ENCODE results near the gene PEX1. TPM values are rescaled to one million over a fixed set of nuclear protein-coding genes. Genes with fewer than 3 reads are reported as not detected.
"Not testable (repeated sequence)": the region's sequence is repeated elsewhere in the genome, so short reads cannot be mapped to it uniquely, and the experiment has no call there.

Gene PEX1
- total and polyA plus RNA-seq, 2 experiments from 2014 or later: 20.8 to 25.9 TPM

GRCh38 chr7:92478095-92478494 is 50.2 kb downstream of the PEX1 start:
- H3K4me1 ChIP-seq (ENCODE audit: low read depth): no peaks in the 10 kb centered on the region
- no peak overlapping the region for H3K27ac ChIP-seq
- H3K27me3 ChIP-seq: no peaks in the 10 kb centered on the region
- H3K9me3 ChIP-seq (ENCODE audit: low read depth): no peaks in the 10 kb centered on the region
- H3K4me3 ChIP-seq: no peak overlapping the region
- TF ChIP-seq CTCF (IDR thresholded peaks at IDR 0.05; ENCODE audit: low read depth, low read length): no peak
- DNase-seq (ENCODE audit: low read depth in 1 of 2, low spot score in 1 of 2): no peak
- no peaks in the 10 kb centered on the region for H3K36me3 ChIP-seq

GRCh38 chr7:92477681-92478080 is 50.6 kb downstream of the PEX1 start, which contains the start of gene ERVW-1:
Gene ERVW-1, minus strand, starts transcription at chr7:92477946. Its CDS starts 7,565 bp downstream, at chr7:92470381.
- H3K4me1 ChIP-seq (ENCODE audit: low read depth); H3K36me3 ChIP-seq; H3K9me3 ChIP-seq (ENCODE audit: low read depth); H3K27me3 ChIP-seq; DNase-seq (ENCODE audit: low read depth in 1 of 2, low spot score in 1 of 2); H3K4me3 ChIP-seq; H3K27ac ChIP-seq: not testable (repeated sequence)

- not testable (repeated sequence) for H3K4me3 ChIP-seq
Observed at GRCh38 chr7:92475851-92476590, 52.3 kb downstream of the PEX1 start.

GRCh38 chr7:92475261-92475770 is 53.0 kb downstream of the PEX1 start:
- H3K9me3 ChIP-seq (ENCODE audit: low read depth); H3K27ac ChIP-seq; H3K4me3 ChIP-seq; H3K4me1 ChIP-seq (ENCODE audit: low read depth); DNase-seq (ENCODE audit: low read depth in 1 of 2, low spot score in 1 of 2); H3K36me3 ChIP-seq; H3K27me3 ChIP-seq: not testable (repeated sequence)

More at GRCh38 chr7:92475851-92476590, 52.3 kb downstream of the PEX1 start:
- H3K27ac ChIP-seq; H3K27me3 ChIP-seq; DNase-seq (ENCODE audit: low read depth in 1 of 2, low spot score in 1 of 2); H3K4me1 ChIP-seq (ENCODE audit: low read depth); H3K9me3 ChIP-seq (ENCODE audit: low read depth); H3K36me3 ChIP-seq: not testable (repeated sequence)

- not testable (repeated sequence) for DNase-seq (ENCODE audit: low read depth in 1 of 2, low spot score in 1 of 2); H3K4me1 ChIP-seq (ENCODE audit: low read depth); H3K36me3 ChIP-seq; H3K27ac ChIP-seq; H3K27me3 ChIP-seq; H3K4me3 ChIP-seq; H3K9me3 ChIP-seq (ENCODE audit: low read depth)
Observed at GRCh38 chr7:92473989-92474388, 54.3 kb downstream of the PEX1 start.

GRCh38 chr7:92468589-92468988 is 59.7 kb downstream of the PEX1 start:
- H3K27ac ChIP-seq; H3K4me3 ChIP-seq; H3K36me3 ChIP-seq; H3K4me1 ChIP-seq (ENCODE audit: low read depth); H3K9me3 ChIP-seq (ENCODE audit: low read depth); H3K27me3 ChIP-seq; DNase-seq (ENCODE audit: low read depth in 1 of 2, low spot score in 1 of 2): not testable (repeated sequence)

GRCh38 chr7:92466682-92467081 is 61.6 kb downstream of the PEX1 start:
- H3K4me1 ChIP-seq (ENCODE audit: low read depth): no peaks in the 10 kb centered on the region
- TF ChIP-seq CTCF (IDR thresholded peaks at IDR 0.05; ENCODE audit: low read depth, low read length): no peak
- no peak for DNase-seq (ENCODE audit: low read depth in 1 of 2, low spot score in 1 of 2)

GRCh38 chr7:92464515-92464914 is 63.8 kb downstream of the PEX1 start:
- no peak overlapping the region for H3K27ac ChIP-seq
- no peak for TF ChIP-seq CTCF (IDR thresholded peaks at IDR 0.05; ENCODE audit: low read depth, low read length)
- H3K36me3 ChIP-seq: peaks cover 3% of the 10 kb centered on the region

More at GRCh38 chr7:92466682-92467081, 61.6 kb downstream of the PEX1 start:
- Histone ChIP-seq H3K9me3 (ENCODE audit: low read depth) (no peaks in the 10 kb centered on the region), H3K4me3 (no peak overlapping the region), H3K36me3 (peaks cover 3% of the 10 kb centered on the region), H3K27me3 (no peaks in the 10 kb centered on the region), H3K27ac (no peak overlapping the region)

More at GRCh38 chr7:92464515-92464914, 63.8 kb downstream of the PEX1 start:
- H3K4me1 ChIP-seq (ENCODE audit: low read depth): peaks cover 3% of the 10 kb centered on the region
- H3K4me3 ChIP-seq: no peak overlapping the region
- DNase-seq (ENCODE audit: low read depth in 1 of 2, low spot score in 1 of 2): no peak
- H3K27me3 ChIP-seq: no peaks in the 10 kb centered on the region
- no peaks in the 10 kb centered on the region for H3K9me3 ChIP-seq (ENCODE audit: low read depth)

Data from cardiac muscle cell (in vitro differentiated cells and primary cell).